Hematopoietic multipotent progenitor cell treated with erythropoietin and hydrocortisone succinate and interleukin-3 and kit ligand, for 15 days (in vitro differentiated cells): ENCODE results near the gene FKBP14.
"Not testable (repeated sequence)": the region's sequence is repeated elsewhere in the genome, so short reads cannot be mapped to it uniquely, and the experiment has no call there.

Experiments
- DNase-seq: peaks from one replicate; pipeline ENCODE4 v3.0.0-alpha.2; 2015; ENCODE audit warnings: low spot score

FKBP14 gene

DNA sequence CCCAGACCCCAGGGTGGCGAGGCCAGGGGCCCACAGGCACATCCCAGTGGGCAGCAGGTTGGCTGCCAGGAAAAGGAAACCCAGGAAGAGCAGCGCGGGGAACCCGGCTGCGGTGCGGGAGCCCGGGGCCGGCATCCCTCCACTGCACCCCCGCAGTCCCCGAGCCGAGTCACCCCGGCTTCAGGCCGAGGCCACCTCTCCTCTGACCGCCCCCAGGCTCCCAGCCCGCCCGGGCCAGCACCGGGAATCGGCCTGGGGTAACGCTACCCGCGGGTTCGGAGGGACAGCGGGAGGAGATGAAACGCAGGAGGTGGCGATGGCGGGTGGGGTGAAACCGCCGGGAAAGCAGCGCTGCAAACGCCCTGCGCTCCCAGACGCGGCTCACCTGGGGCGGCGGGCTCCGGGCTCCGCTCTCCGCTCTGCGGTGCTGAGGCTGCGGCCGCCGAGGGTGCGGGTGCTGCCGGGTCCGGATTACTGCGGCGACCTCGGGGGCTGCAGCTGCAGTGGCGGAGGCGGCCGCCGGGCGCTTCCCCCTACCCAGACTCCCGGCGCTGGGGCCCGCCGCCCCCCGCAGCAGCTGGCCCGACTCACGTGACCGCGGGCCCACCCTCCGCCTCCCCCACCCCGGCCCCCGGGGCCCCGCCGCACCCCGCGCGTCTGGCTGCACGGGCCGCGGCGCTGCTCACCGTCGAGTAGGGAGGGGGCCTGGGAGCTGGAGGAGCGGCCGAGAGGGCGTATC, 37.1 kb downstream of the FKBP14 start, which contains the start of gene SCRN1:
Gene SCRN1, minus strand, starts transcription at position 545 of the 739 bp plus-strand sequence. CDS start 20,734 bp downstream, outside the sequence.
- no peak for DNase-seq

DNA sequence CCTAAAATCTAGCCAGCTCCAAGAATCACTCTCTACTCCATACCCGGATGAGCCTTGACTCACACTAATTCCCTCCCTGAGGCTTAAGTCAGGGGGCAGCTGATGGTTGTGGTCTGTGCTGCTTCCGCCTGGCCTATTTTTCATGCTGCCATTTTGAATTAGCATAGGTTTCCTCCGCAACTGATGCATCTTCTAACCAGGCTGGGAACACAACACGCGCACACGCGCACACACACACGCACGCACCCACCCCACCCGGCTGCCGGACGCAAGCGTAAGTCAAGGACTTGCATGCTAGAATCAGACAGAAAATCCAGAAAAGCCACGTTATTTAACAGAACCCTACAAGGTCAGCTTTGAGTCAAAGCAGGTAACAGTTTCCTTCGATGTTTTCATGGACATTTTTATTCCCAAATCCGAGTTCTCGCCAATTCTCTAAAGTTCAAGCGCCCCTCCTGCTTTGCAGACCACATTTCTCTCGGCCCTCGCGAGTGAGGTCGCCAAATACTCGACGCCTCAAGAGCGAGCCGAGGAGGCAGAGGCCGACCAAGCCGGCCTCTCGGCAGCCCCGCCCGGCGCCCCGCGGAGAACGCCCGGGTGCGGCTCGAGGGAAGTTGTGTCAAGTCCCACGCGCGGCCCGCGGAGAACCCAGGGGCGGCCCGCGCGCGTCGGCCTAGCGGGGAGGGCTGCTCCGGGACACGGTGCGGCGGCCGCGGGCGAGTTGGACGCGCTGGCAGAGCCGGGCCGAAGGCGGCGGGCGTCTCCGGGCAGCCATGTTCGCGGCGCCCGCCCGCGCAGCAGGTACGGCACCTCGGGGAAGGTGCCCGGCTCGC, 37.9 kb downstream of the FKBP14 start:
- peak; percentile 19 for DNase-seq

DNA sequence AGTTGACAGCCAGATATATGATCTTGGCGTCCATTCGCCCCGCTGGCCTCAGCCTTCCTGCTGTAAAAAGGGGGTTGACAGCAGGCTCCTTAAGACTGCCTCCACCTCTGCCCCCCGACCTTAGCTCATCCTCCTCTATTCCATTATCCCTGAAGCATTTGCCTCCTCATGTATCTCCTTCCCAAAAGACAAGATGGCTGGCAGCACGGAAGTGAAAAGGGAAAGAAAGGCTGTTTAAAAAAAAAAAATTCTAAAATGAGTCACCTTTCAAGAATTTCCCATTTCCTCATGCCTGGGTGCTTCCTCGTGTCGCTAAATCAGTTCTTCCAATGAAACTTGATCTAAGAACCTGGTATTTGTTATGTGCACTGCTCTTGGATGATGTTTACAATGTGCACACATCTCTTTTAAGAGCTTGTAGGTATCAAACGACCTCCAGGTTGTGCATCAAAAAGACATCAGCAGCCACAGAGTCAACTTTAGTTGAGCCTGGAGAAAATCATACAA, 38.6 kb downstream of the FKBP14 start:
- no peak for DNase-seq

GRCh38 chr7:29987083-29987482, 39.4 kb downstream of the FKBP14 start:
- no peak for DNase-seq

GRCh38 chr7:29980151-29980550, 46.4 kb downstream of the FKBP14 start:
- no peak for DNase-seq

GRCh38 chr7:29977886-29978651, 48.4 kb downstream of the FKBP14 start:
- no peak for DNase-seq

DNA sequence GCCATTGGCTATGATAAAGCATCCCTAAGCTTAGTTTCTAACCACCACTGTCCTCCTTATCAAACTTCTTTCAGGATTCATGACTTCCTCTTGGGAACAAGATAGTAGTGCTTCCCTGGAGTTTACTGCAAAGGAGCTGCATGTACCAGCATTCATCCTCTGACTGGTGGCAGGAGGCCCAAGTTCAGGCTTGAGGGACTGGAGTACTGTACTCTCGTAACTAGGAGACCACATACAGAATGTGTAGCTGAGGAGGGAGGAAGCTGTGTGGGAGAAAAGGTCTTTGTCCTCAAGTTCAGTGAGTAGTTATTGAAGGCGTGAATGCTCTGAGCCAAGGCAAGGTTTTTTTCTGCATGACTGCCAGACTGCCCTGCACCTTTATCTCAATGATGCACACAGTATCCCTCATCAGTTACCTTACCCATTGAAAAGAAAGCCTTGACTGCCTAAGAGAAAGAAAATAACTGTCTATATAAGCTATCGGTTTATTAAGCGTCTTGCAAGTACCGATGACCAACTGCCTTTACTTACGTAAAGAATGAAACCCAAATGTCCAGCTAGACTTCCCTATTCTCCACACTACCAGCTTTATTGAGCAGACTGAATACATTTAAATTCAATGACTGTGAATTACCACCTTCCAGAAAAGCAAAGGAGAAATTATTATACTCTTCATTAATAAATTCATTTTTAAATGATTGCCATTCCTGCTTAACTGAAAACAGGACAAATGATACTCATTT, 49.7 kb downstream of the FKBP14 start:
- no peak for DNase-seq

- DNase-seq = no peak
These were observed 50.2 kb downstream of the FKBP14 start for GRCh38 chr7:29976266-29976665.

DNA sequence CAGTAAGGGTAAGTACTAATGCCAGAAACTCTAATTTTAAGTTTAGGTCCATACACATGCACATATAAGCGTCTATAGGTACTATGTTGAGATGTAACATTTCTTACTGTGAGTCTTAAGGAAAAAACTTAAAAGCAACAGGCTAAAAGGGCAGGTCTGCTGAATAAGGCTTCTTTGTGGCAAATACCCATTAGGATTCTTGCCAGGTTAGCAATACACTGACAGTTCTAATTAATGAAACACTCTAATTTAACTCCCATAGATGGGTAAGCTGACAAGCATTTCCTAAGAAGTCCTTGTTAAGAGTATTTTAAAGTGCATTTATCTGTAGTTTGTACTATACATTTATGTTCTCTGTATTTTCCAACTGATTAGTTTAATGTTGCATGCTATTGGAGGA, 50.9 kb downstream of the FKBP14 start:
- DNase-seq = no peak

GRCh38 chr7:29974286-29974685, 52.2 kb downstream of the FKBP14 start:
- no peak for DNase-seq

GRCh38 chr7:29972315-29972669, 54.2 kb downstream of the FKBP14 start:
- no peak for DNase-seq

DNA sequence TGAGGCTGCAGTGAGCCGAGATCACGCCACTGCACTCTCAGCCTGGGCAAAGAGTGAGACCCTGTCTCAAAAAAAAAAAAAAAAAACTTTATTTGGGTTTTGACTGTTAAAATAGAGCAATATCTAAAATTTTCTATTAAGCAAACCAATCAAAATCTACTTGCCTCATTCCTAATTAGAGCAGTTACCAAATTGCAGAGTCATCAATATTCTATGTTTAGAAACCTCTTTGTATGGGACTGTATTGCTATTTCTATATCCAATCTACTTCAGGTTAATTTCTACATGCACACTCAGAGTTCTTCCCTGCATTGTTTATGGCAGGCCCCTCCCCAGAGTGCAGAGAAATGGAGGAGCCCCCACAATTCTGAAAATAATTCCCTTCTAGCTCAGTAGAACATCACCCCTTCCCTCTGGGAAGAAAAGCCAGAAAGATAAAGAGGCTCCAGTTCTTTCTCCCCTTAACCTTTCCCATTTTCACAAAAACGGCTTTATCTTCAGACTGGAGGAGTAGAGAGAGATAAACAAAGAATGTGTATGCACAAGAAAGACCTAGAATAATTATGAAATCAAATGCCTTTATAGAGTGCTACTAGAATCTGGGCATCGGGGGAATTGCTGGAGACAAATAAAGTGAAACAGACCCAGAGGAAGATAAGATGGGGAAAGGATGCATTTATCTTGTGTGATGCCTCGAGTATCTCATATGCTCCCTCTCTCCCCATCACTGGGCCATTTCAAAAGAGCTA, 54.8 kb downstream of the FKBP14 start:
- no peak for DNase-seq

- no peak for DNase-seq
These were observed 56.3 kb downstream of the FKBP14 start for GRCh38 chr7:29970158-29970557.

DNA sequence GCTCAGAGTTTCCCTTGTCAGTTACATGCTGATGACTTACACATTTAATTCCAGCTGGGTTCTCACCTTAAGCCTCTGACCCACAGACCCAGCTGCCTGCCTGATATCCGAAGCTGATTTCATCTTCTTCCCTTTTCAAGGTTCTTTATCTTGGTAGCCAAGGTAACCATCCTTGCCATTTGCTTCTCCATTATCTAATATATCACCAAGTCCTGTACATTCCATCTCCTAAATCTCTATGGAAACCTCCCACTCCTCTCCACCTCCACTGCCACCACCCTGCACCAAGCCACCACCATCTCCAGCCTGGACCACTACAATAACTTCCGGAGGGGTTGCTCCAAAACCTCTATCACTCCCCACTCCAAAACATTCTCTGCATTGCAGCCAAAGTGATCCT, 56.8 kb downstream of the FKBP14 start:
- DNase-seq = no peak

DNA sequence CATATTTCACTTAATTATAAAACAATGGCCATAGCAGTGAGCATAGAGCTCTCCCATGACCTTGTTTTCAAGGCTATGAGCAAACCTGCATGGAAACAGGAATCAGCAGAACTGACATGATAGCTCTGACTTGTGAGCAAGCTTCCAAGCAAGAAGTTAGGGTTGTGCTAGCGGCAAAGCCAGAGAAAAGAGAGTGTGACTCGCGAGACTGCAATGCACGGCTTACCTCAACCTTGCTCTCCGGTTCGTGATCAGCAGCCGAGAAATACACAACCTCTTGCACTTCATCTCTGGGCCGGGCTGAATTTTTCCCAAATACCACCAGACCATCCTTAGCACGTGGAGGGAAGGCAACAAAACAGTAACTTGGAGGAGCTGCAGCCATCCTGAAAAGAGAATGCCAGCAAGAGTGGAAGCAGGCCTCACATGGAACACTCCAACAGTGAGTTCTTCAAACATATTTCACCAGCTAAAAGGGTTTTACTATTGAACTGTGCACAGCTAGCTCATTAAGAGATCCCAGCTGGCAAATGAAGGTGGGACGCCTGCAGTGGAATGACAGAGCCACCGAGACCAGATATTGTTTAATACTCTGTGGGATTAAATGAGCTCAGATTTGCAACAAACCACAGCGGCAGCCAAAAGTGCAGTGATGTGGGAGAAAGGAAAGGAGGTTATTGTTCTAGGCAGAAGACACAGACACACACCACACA, 57.7 kb downstream of the FKBP14 start:
- DNase-seq = no peak

DNA sequence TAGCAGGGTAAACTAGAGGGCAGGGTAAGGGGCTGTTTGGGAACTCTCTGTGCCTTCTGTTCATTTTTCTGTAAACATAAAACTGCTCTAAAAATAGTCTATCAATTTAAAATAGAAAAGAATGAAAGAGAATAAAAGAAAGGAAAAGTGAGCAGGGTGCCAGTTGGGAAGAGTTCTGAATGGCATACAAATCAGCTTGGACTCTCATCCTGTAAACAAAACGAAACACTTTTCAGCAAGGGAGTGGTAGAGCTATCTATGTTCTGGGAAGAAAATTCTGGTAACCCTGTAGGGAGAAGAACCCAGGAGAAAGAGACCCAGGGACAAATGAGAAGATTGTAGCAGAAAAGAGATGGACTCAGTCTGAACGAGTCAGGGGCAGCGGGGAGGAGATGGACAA, 61.5 kb downstream of the FKBP14 start:
- no peak for DNase-seq

DNA sequence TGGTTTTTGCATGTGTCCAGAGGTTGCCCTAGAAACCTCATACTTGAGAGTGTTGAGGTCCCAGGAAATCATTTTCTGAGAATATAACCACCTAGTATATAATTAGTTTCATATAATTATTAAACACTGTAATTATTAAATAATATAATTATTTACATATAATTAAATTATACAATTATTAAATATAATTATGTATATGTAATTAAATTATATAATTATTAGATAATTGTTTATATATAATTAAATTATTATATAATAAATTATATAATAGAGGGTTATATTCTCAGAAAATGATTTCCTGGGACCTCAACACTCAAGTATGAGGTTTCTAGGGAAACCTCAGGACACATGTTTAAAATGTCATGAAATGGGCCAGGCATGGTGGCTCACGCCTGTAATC, 64.5 kb downstream of the FKBP14 start:
- DNase-seq = no peak

- DNase-seq = not testable (repeated sequence)
These were observed 64.9 kb downstream of the FKBP14 start for GRCh38 chr7:29961611-29962010.
